B cell (primary cell): Measurements from ENCODE around the gene SYNE2. TPM values are rescaled to one million over a fixed set of nuclear protein-coding genes. Genes with fewer than 3 reads are reported as not detected.

Experiments used
- ATAC-seq: fragments of 200-7000 bp; cut with Tn5 transposase; one replicate; pipeline ENCODE4 v1.10.0; 2021; ENCODE audit warnings: low read depth, mild to moderate bottlenecking, moderate number of reproducible peaks, moderate library complexity
- CTCF ChIA-PET: fragments of 350-600 bp; sonication (Branson Sonifier 250); formaldehyde crosslinking; loops from one replicate; lab custom pipeline; 2021; ENCODE audit warnings: antibody characterized with exemption, inconsistent platforms; lab: Charles Lee
- POLR2A ChIA-PET: fragments of 350-600 bp; sonication (Branson Sonifier 250); formaldehyde crosslinking; loops from one replicate; lab custom pipeline; 2021; ENCODE audit warnings: antibody characterized with exemption; lab: Charles Lee
- DNase-seq: peaks from one replicate; pipeline ENCODE4 v3.0.0; 2013
- H2AFZ ChIP-seq: 2 replicates; pipeline ENCODE4 v1.6.1; 2012; ENCODE audit warnings: mild to moderate bottlenecking, low read depth, low read length; ENCODE audit not compliant: insufficient read depth, poor library complexity, severe bottlenecking
- H3K27ac ChIP-seq, 2 donors: 1 replicate in 1 of 2; 2 replicates in 1 of 2; pipeline ENCODE4 v1.5.1; 2012 to 2013; ENCODE audit warnings: low read length in 2 of 2, mild to moderate bottlenecking in 2 of 2, moderate library complexity in 1 of 2
- H3K27me3 ChIP-seq, 4 experiments: fragments of 200-600 bp in 1 of 4; sonication (generic) in 1 of 4; replicated peaks in 1 of 4; 1 replicate in 2 of 4; 2 replicates in 2 of 4; pipeline versions ENCODE4 v1.6.1 to v1.7.0; 2013 to 2016; ENCODE audit warnings: low read length in 3 of 4, mild to moderate bottlenecking in 2 of 4, mixed read lengths in 1 of 4, moderate library complexity in 1 of 4; ENCODE audit not compliant: insufficient read depth in 4 of 4, control insufficient read depth in 3 of 4; ENCODE audit errors: control extremely low read depth in 1 of 4
- H3K36me3 ChIP-seq, 2 experiments: replicated peaks in 1 of 2; 1 replicate in 1 of 2; 2 replicates in 1 of 2; pipeline versions ENCODE4 v1.6.1 to v1.7.1; 2013; ENCODE audit warnings: low read length in 1 of 2; ENCODE audit not compliant: insufficient read depth in 2 of 2, control insufficient read depth in 1 of 2; ENCODE audit errors: control extremely low read depth in 1 of 2, extremely low read depth in 1 of 2
- H3K4me1 ChIP-seq, 2 donors: fragments of 200-600 bp in 1 of 2; sonication (generic) in 1 of 2; 1 replicate in 1 of 2; 2 replicates in 1 of 2; pipeline versions ENCODE4 v1.5.1 to v1.6.1; 2013 to 2017; ENCODE audit warnings: low read length in 2 of 2; ENCODE audit not compliant: control insufficient read depth in 2 of 2, insufficient read depth in 2 of 2
- H3K4me2 ChIP-seq: replicated peaks from 2 replicates; pipeline ENCODE3; 2012; ENCODE audit warnings: mild to moderate bottlenecking, low read depth, low read length; ENCODE audit not compliant: poor library complexity, severe bottlenecking
- H3K4me3 ChIP-seq, 5 experiments: fragments of 200-600 bp in 1 of 5; sonication (generic) in 1 of 5; 1 replicate in 3 of 5; 2 replicates in 2 of 5; pipeline versions ENCODE4 v1.5.1 to v1.7.0; 2011 to 2016; ENCODE audit warnings: low read length in 4 of 5, mild to moderate bottlenecking in 4 of 5, low read depth in 2 of 5, control low read depth in 1 of 5, moderate library complexity in 1 of 5; ENCODE audit not compliant: insufficient read depth in 1 of 5; ENCODE audit errors: control extremely low read depth in 1 of 5, extremely low read depth in 1 of 5
- H3K79me2 ChIP-seq: fragments of 200-600 bp; sonication (generic); one replicate; pipeline ENCODE4 v1.6.0; 2016; ENCODE audit warnings: low read length; ENCODE audit not compliant: control insufficient read depth, insufficient read depth
- H3K9ac ChIP-seq: fragments of 200-600 bp; sonication (generic); 2 replicates; pipeline ENCODE4 v1.6.1; 2017; ENCODE audit warnings: mild to moderate bottlenecking, low read length, moderate library complexity
- H3K9me3 ChIP-seq, 3 donors: one replicate each; pipeline versions ENCODE4 v1.6.1 to v1.7.1; 2013; ENCODE audit warnings: low read length in 2 of 3; ENCODE audit not compliant: control insufficient read depth in 2 of 3, insufficient read depth in 1 of 3; ENCODE audit errors: control extremely low read depth in 1 of 3
- H4K20me1 ChIP-seq: 2 replicates; pipeline ENCODE4 v1.6.0; 2012; ENCODE audit warnings: mild to moderate bottlenecking, low read length; ENCODE audit not compliant: insufficient read depth, control insufficient read depth, poor library complexity, severe bottlenecking
- H3K27ac Mint-ChIP-seq: one replicate; pipeline ENCODE4 v1.8.0; 2021; ENCODE audit warnings: mixed read lengths
- H3K27me3 Mint-ChIP-seq: one replicate; pipeline ENCODE4 v1.8.0; 2021; ENCODE audit warnings: mixed read lengths
- H3K4me1 Mint-ChIP-seq: one replicate; pipeline ENCODE4 v1.8.0; 2021; ENCODE audit warnings: mixed read lengths
- H3K4me3 Mint-ChIP-seq: one replicate; pipeline ENCODE4 v1.8.0; 2021; ENCODE audit warnings: mixed read lengths
- H3K9me3 Mint-ChIP-seq: one replicate; pipeline ENCODE4 v1.8.0; 2022; ENCODE audit warnings: mixed read lengths; ENCODE audit not compliant: insufficient read depth
- EZH2 ChIP-seq: IDR thresholded peaks from 2 replicates; pipeline ENCODE4 v1.6.1; 2012; ENCODE audit warnings: borderline replicate concordance, low read depth, mild to moderate bottlenecking, moderate library complexity, low read length; ENCODE audit not compliant: insufficient read depth, poor library complexity, severe bottlenecking
- WGBS: methylation state at CpG from one replicate; pipeline ENCODE4 v1.1.5; 2013; ENCODE audit warnings: missing lambda C conversion rate; ENCODE audit not compliant: insufficient coverage; 5-methylcytosine and 5-hydroxymethylcytosine counted together
- intact Hi-C: fragments of 100-400 bp; cut with micrococcal nuclease; formaldehyde crosslinking; loops from one replicate; pipeline ENCODE4 v1.10.0; 2022
- polyA plus RNA-seq: library from polyadenylated mRNA; depleted of rRNA; stranded (reverse); fragments of >200 nt; gene quantifications from 2 replicates; pipeline ENCODE4 v1.2.3, GENCODE V29; 2012
- total RNA-seq, 2 donors: library from RNA; stranded (reverse); fragments of 120-200 nt in 1 of 2; gene quantifications; 1 replicate in 1 of 2; 2 replicates in 1 of 2; pipeline versions ENCODE4 v1.2.3 to v1.2.4, GENCODE V29; 2013 to 2022
- TF ChIP-seq, protein P1 (sequence below): fragments of 200-600 bp; IDR thresholded peaks from one replicate; pipeline ENCODE4 v1.8.0; 2022; ENCODE audit warnings: antibody characterized with exemption, mild to moderate bottlenecking

The SYNE2 gene
- total and polyA plus RNA-seq, 2 donors (not counting 1 experiment from before 2014, with no cell fraction given), result 39.5 to 105 TPM

DNA sequence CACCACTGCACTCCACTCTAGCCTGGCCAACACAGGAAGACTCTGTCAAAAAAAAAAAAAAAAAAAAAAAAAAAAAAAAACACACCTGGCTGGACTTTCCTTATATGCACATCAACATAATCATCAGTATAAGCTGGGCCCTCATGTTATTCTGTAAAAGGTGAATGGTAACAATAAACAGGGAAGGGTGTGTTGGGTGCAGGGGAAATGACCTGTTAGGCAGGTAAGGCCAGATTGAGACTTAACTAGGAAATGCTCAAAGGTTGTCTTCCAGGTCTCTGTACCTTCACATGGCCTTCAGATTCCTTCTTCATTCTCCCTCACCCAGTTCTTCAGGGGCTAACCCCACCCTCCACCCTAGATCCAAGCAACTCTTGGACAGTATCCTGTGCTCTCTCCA is 393.9 kb downstream of the SYNE2 start:
- no peak overlapping the region for H3K27ac ChIP-seq
- Mint-ChIP-seq H3K4me3 (no peak overlapping the region), H3K27ac (no peak overlapping the region), H3K4me1 (no peaks in the 10 kb centered on the region), H3K9me3 (no peaks in the 10 kb centered on the region), H3K27me3 (no peaks in the 10 kb centered on the region)
- ChIA-PET POLR2A (no interaction called here), CTCF (no interaction called here)
- no peak for TF ChIP-seq EZH2
- TF ChIP-seq, protein P1, sequence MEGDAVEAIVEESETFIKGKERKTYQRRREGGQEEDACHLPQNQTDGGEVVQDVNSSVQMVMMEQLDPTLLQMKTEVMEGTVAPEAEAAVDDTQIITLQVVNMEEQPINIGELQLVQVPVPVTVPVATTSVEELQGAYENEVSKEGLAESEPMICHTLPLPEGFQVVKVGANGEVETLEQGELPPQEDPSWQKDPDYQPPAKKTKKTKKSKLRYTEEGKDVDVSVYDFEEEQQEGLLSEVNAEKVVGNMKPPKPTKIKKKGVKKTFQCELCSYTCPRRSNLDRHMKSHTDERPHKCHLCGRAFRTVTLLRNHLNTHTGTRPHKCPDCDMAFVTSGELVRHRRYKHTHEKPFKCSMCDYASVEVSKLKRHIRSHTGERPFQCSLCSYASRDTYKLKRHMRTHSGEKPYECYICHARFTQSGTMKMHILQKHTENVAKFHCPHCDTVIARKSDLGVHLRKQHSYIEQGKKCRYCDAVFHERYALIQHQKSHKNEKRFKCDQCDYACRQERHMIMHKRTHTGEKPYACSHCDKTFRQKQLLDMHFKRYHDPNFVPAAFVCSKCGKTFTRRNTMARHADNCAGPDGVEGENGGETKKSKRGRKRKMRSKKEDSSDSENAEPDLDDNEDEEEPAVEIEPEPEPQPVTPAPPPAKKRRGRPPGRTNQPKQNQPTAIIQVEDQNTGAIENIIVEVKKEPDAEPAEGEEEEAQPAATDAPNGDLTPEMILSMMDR, result no peak
- no peak overlapping the region for H3K4me2 ChIP-seq
- intact Hi-C loops, result no loop called here
- no peaks in the 10 kb centered on the region for H3K9me3 ChIP-seq
- H3K36me3 ChIP-seq, result no peaks in the 10 kb centered on the region
- no peaks in the 10 kb centered on the region for H3K4me1 ChIP-seq
- H3K9ac ChIP-seq, result no peak overlapping the region
- H3K27me3 ChIP-seq, result no peaks in the 10 kb centered on the region
- DNase-seq, result no peak
- H3K4me3 ChIP-seq, result no peak overlapping the region
- H4K20me1 ChIP-seq, result no peaks in the 10 kb centered on the region
- H3K79me2 ChIP-seq, result no peaks in the 10 kb centered on the region
- no peak for ATAC-seq
- no peak overlapping the region for H2AFZ ChIP-seq

DNA sequence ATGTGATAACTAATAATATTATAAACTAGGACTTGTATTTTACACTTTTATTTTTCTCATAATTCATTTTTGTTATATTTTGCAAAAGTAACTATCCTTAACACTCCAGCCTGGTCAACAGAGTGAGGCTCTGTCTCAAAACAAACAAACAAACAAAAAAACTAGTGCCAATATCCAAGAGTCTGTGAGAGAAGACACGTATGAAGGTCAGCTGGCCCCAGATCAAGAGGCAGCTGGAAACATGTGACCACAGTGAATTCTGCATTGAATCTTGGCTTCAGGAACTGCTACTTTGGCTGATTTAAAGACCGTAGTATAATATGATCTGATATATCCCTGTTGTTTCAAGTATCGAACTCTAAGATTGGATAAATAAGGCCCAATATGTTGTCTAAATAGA is 394.4 kb downstream of the SYNE2 start:
- CTCF ChIA-PET, result interaction anchor here (1.1 kb wide), 1 partner anchor 8 kb away, joined by 4 read pairs; no protein-coding TSS in a partner anchor
- DNase-seq, result no peak
- intact Hi-C loops, result no loop called here
- POLR2A ChIA-PET, result no interaction called here
- 93% methylated on average over 3 of the region's 3 CpGs for WGBS
- H3K36me3 ChIP-seq, result no peaks in the 10 kb centered on the region
- H3K9me3 Mint-ChIP-seq, result no peaks in the 10 kb centered on the region
- H3K4me1 ChIP-seq, result no peaks in the 10 kb centered on the region
- no peaks in the 10 kb centered on the region for H3K9me3 ChIP-seq
- H2AFZ ChIP-seq, result no peak overlapping the region
- no peaks in the 10 kb centered on the region for H3K27me3 ChIP-seq
- no peak overlapping the region for H3K27ac ChIP-seq
- no peaks in the 10 kb centered on the region for H3K4me1 Mint-ChIP-seq
- H3K9ac ChIP-seq, result no peak overlapping the region
- no peak overlapping the region for H3K4me3 ChIP-seq
- no peak for ATAC-seq
- H3K4me2 ChIP-seq, result no peak overlapping the region
- H4K20me1 ChIP-seq, result no peaks in the 10 kb centered on the region
- TF ChIP-seq, protein P1, result no peak
- no peak for TF ChIP-seq EZH2
- no peaks in the 10 kb centered on the region for H3K79me2 ChIP-seq
- H3K27me3 Mint-ChIP-seq, result no peaks in the 10 kb centered on the region
- no peak overlapping the region for H3K4me3 Mint-ChIP-seq
- no peak overlapping the region for H3K27ac Mint-ChIP-seq
